Stimulated activated CD8-positive, alpha-beta memory T cell treated with anti-CD3 and anti-CD28 coated beads, Interleukin-4, amount 100 ng/mL, for 4 hours (primary cell): ENCODE data around the gene MAML2.

Source experiments
- DNase-seq, 2 donors: peaks; one replicate each; pipeline ENCODE4 v3.0.0-alpha.2; 2020; ENCODE audit warnings: low read depth in 2 of 2, low spot score in 1 of 2

Gene MAML2

DNA sequence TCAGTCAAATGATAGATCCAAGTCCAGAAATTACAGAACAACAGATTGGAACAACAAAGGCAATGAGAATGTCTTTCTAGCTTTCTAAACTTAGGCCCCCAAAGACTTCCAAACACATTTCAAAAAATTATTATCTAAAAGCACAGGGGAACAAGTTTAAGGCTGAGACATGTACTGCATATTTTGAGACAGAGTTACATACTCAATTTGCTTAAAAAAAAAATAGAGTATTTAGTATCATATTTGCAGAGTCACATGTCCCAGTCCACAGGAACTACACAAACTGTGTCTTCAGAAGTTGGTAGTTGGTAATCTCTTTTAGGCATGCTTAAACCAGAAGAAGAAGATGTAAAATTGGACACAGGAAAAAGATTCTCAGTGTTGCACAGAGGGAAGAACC, 127.2 kb downstream of the MAML2 start:
- DNase-seq = no peak

DNA sequence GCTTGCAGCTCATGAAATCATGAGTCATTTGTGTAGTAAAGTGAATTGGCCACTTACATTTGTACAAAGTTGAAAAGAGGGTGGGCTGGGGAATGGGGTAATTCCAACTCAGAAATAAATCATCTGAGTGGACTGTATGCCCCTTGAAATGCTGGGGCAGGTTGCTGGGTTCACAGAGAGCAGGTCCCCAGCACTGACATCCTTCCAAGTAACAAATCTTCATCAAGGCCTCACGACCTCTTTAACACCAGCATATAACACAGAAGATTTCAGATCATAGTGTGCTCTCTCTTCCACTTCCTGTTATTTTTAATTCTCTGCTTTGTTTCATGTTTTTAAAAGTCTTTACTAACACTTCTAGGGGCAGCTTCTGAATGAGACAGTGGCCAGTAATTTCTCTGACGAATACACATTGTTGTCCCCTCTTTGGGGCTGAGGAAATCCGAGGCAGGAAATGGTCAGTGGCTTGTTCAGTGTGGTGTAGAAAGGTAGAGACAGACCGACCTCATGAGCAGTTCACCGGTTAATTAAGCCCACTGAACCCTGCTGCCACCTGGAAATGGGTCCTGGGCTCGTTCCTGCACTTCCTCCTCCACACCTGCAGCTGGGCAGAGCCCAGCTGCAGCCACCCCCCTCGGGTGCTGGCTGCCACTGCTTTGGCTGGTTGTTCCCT, 127.7 kb downstream of the MAML2 start:
- DNase-seq = no peak

DNA sequence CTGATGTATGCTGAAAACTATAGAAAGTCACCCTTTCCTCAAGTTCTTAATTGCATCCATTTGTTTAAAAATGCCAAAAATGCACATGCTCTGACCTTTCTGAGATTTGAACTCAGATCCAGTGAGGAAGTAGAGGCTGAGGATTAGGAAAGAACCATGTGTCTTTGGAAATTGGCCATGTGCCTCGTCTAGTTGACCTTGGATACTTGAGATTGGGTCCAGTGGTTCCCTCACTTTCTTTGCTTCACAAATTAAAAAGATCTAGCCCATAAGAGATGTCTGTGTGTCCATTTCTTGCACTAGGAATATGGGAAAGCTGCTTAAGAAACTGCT, 128.3 kb downstream of the MAML2 start:
- DNase-seq = no peak

DNA sequence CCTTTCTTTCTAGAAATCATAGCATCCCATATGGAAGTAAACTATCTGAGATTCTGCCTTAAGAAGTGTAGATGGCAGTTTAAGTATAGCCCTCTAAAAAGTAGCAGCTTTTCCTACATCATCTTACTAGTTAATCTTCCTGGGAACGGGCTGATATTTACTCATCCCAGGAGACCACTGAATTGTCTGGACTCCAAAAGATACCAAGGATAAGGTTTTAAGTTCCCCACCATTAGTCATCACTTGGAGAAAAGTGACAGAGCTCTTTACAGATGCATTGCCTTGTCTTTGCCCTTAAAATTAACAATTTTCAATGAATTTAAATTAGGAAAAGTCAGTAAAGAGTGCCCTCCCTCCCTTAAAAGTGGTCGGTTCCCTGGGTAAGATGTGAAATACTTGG, 129.5 kb downstream of the MAML2 start:
- no peak for DNase-seq

DNA sequence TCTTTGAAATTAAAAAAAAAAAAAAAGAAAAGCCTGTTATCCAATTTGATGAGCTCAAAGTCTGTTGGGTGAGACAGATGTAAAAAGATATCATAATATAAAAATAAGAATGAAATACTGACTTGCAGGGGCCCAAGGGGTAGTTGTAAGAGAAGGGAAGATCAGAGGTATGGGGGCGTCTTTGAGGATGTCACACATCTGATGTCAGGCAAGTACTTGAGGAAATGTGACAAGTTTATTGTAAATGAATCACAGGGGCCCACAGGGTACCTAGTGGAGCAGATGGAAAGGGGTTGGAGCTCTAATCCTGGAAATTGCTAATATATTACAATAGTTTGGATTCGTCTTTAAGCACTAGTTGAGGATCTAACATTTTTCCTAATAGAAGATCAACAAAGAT, 131.6 kb downstream of the MAML2 start:
- no peak for DNase-seq

DNA sequence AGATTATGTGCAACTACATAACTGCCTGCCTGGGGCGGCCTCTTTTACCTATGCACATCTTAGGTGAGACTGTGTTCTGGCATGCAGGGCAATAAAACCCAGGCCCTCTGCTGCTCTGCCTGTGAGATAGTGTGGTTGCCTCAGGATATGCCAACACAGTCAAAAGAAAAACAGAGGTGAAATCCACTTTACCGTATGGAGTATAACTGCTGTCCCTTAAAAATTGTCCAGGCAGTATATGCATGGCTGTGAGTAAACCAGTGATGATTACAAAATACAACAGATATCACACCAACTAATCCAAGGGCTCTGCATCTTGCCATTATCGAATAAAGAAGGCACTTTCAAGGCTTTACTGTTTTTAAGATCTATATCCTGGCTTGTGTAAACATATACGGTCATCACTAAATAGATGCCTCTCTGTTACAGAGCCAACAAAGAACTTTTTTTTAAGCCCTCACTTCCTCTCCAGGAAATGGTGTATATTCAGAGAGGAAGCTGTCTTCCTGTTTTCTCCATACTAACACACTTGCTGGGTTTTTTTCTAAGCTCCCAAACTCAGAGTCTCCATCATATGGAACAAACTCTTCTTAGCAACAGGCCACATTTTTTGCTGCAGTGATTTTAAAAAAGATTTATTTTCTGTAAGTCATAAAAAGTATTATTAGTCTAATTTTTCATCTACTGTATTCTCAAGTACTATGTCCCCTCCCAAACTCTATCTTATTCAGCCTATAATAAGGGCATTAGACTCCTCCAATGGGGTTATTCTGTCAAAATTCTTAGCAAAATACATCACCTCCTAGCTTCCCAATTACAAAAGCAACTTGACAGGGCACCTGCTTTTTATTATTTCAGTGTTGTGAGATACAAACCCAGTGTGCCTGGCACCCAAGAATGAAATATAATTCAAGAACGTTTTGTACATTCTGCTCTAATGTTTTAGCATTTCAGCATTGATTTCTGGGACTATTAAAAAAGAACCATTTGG, 135.2 kb downstream of the MAML2 start:
- DNase-seq = no peak

DNA sequence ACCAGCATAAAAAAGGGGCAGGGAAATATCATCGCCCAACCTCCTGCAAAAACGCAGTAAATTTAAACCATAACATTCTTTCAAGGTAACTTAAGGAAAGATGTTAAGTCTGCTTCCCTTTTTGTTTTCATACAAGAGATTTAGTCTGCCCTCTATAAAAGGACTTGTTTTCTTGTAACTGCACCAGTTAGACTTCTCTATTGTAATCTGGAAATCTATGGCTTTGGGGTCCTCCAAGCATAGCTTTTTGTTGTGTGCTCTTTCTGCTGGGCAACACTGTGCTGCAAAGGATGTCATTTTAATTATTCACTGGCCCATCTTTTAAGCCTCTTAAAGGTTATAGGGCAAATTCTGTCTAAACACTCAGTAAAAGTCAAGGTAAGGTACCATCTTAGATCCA, 136.0 kb downstream of the MAML2 start:
- no peak for DNase-seq

DNA sequence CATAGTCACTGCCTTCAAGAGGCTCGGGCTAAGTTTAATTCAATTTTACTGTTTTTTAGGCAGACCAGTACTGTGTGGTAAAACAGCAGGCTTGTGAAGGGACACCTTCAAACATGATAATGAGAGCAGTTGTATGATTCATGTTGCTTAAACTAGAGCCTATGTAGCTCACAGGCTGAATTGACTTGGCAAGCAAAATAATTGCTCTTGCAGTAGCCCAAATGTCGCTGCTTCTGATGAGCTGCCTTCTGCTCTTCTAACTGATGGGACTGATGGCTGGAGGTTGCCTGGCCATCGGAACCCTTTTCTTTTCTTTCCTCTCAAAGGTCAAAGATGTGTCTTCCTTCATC, 137.6 kb downstream of the MAML2 start:
- no peak for DNase-seq

DNA sequence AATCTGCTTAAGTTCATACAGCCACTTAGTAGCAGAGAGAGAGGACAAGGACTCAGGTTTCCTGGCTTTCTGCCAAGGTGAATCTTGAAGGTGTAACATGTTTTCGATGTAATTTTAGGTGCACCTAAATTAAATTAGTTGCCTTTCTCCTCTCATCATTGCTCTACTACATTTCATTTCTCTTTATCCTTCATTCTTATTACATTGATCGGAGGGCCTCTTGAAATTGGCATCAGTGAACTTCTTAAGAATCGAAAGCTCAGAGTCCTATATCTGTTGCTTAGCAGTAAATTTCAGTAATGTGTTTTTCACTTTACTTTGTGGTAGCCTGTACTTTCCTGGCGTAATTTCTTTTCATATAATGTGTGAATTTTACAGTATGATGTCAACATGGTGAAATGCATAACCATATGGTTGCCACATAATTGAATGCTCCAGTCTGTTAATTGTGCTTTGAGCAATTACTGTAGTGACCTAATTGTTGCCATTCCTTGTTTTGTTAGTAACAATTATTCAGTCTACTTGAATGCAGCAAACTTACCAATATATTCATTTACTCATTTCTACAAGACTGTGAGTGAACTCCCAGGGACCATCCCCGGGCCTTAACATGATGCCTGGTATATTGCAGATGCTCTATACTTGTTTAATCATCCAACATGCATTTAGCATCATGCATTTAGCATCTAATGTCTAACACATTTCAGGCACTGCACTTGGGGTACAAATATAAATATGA, 138.1 kb downstream of the MAML2 start:
- DNase-seq = no peak

DNA sequence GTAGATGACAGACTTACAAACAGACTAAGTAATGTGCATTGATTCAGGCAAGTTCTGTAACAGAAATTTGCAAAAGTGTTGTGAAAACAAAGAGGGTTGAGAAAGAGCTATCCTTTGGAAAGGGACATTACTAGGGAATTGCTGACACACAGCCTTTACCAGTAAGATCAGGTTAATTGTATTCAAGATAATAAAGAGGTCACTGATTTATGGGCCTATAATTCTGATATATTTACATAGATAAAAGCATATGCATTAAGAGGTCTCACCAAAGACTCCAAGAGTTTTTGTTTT, 138.7 kb downstream of the MAML2 start:
- no peak for DNase-seq

DNA sequence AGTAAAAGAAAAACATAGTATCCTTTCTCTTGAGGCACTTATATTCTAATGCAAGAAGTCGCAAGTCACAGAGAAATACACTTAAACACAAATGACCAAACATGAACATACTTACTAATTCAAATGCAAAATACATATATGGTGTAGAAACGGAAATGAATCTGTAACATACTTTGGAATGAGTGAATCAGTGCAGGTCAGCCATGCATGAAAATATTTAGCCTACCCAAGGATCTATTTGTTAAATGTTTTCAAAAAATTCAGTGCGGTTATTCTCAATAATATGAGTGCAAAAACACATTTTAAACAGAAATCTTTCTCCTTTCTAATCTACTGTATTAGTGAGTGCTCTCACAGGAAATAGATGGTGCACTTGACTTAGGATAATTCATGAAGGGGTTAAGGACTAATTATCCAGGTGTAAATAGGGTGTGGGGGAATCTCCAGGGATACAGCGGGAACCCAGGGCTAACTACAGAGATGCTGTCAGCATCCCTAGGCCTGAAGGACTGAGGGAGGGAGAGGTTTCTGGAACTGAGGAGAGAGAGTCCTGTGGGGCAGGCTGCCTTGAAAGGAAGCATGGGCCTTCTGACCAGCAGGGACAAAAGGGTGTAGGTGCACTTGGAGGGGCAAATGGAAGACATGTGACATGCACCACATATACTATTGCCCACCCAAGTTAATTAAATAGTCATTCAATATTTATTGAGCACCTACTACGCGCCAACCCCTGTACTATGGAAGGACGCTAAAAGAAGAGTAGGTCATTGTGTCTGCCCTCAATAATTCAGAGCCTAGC, 139.2 kb downstream of the MAML2 start:
- DNase-seq = no peak

DNA sequence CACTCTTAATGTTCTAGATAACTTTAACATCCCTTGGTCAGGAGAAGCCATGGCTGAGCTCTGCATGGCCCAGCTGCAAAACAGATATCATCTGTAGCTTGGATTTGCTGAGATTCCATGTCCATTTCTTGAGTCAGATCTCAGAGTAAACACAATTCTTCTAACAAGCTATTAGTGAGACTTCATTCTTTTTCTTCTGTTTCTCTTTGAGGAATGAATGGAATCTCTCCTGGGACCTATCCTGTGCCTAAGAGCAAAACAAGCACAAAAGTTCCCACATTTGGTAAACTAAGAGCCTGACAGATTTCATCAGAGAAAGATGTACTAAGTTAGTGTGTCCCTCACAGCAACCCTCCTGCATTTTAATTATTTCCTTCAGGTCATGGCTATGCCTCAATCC, 142.8 kb downstream of the MAML2 start:
- no peak for DNase-seq

DNA sequence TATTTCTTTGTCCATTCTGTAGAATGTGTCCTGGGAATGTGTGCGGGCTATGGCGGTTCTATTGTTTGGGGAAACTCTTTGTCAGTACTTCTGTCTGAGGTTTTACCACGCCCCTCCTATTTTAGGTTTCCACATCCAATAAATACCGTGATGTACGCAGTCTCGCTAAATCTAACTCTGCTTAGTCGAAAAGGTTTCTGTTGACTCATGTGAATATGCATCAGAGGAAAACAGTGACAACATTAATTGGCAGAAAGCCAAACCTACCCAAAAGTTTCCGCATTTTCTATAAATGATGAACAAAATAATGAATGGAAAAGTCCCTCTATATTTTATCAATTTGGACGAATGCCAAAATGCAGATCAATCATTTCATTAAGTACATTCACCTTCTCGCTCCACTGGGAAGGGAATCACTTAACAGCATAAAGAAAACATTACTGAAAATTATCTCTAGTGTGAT, 143.4 kb downstream of the MAML2 start:
- no peak for DNase-seq

DNA sequence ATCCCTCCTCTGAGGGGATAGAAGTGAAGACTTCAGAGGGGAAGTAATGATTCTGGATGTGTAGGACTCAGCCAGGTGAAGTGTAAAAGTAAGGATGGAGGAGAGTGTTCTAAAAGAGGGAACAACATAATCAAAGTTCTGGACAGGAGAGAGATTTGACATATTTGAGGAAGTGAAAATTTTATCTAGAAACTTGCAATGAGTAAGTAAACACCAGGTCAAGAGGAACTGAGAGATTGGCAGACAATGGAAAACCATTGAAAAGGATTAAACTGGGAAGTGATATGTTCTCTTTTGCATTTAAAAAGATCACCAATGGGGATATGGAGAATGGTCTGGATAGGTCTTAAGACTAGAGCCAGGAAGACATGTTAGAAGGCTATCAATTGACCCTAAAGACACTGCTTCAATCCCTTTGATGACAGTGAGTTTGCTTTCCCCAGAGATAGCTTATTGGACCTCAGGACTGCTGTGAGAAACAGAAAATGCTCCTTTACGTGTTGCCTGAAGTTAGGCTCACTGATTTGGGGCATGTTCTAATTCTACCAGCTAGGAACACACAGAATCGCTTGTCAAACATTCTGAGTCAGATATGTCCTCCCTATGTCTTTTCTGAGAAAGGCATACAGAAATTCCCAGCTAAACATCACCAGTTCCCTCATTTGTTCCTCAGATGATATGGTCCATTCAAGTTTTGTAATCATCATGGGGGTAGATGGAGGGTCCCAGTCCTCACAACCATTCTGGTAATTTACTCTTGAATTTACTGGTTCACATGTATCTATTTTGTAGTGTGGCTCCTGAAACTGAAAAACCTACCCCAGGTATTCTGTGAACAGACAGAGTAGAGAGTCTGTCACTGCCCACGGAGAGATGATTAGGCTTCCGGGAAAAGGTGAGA, 144.9 kb downstream of the MAML2 start:
- DNase-seq = no peak

DNA sequence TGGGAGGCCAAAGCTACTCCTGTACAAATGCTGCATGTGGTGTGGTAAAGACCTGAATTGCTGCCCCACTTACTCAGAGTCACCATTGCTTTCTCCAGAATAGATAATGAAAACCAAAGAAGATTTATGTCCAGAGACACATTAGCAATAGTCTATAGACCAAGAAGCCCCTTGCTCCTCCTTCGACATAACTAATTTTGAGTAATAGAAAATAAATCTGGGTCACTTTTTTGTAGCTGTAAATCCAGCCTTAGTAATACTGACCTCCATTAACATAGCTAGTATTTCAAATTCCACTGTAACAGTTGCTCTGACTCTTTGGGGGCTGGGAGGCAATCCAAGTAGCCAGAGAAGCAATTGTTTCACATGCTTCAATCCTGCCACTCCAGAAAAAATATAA, 145.9 kb downstream of the MAML2 start:
- DNase-seq = no peak

DNA sequence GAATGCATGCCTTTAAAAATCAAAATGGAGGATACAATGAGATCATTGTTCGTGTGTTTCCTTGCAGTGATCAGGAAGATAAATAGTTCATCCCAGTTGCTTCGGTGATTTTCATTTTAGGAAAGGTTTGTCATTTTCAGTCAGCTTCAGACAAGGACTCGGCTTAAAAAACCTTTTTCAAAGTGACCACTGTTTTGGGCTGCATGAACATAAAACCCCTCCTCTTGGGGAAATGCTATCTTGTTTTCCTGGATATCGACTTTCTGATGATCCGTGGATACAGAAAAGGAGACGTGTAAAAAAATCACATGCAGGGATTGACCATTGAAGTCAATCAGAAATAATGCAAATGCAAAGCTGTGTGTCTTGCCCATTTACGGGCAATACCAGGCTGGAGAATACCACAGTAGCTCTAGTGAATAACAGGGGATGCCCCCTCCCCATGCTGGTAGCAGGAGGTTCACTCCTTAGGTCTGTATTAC, 146.8 kb downstream of the MAML2 start:
- no peak for DNase-seq

DNA sequence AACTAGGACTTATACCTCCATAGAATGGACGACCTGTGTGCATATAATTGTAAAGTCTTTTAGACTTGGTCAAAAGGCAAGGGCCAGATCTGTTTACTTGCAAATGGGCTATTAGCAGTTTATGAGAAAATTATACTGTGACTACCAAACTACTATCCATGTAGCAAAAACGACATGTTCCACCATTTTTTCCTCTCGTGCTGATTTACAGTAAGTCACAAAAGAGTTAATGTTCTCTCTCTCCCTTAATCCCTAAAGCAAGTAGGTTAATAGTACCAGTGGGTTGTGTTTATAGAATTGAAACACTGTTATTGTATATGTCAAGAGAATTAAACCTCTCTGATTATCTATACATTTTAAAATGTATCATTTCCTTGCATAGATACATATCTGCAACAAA, 147.3 kb downstream of the MAML2 start:
- no peak for DNase-seq

DNA sequence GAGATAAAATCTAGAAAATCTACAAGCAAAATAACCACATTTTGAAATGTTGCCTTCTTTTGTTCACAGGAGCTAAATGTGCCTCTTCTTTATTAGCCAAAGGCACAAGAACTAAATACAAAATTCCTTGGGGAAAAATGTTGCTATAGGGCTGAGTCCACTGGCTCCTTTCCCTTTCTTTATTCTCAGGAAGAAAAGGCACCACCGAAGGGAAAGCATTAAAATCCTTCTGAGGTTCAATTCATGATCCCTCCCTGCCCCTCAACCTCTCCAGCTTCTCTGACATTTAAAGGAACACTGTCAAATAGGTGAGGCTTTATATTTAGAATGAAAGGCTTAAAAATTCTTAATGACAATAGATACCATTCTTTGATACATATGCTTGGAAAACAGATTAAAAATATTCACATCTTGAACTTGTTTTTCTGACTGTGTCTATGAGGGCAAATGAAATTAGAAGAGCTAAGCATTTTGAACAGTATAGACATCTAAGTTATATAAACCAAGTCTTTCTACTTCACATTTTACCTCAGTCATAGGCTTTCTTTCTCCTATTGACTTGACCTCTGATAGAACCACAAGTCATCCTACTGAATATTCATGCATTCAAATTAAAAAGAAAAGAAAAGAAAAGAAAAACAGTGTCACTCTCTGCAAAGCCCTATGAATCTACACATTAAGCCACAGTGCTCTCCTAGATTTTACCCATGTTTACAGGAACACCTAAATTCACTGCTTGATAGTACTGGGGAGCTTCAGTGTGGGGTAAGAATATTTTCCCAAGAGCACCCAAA, 148.2 kb downstream of the MAML2 start:
- DNase-seq = no peak

DNA sequence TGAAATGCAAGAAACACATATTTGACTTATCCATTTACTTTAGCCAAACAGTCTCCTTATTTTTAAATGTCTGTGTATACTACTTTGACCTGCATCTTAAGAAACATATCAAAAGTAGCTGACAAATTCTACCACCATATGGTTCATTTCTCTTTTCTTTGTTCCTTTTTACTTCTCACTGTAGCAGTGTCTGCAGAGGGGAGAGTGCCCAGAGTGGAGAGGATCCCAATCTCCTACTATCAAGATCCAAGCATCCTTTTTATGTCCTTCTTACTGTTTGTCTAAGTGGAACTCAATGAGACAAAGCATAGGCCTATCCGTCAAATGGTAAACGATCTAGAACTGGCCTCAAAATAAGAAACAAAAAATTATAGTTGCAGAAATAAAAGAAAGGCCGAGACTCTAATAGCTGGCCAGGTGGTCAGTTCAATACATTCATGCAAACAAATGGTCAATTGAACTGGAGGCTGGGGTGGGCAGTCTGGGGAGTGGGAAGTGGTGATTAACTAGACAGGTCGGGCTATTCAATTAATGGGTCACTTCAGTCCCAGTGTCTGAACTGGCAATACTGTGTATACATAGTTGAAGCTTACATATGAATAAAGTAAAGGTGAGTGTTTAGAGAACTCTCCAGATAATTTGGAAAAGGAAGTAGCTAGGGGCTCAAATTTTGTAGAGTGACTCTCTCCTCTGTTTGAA, 149.1 kb downstream of the MAML2 start:
- no peak for DNase-seq
